ENCODE data around the gene CYB561.
A peak's percentile ranks its signal among the peaks of the same experiment; 100 is the strongest.
"Not testable (repeated sequence)": the region's sequence is repeated elsewhere in the genome, so short reads cannot be mapped to it uniquely, and the experiment has no call there.

Gene CYB561

GRCh38 chr17:63476459-63476853 lies 30.4 kb upstream of the CYB561 start:
- Histone ChIP-seq H3K79me2 (ENCODE audit: low read length) (no peaks in the 10 kb centered on the region), H4K20me1 (ENCODE audit: insufficient read depth, low read length) (no peaks in the 10 kb centered on the region), H3K9me3 (ENCODE audit: insufficient read depth, low read length) (no peaks in the 10 kb centered on the region), H3K4me2 (ENCODE audit: low read length) (peak overlapping the region; percentile 97), H3K27ac (ENCODE audit: low read length) (no peak overlapping the region), H2AFZ (ENCODE audit: low read depth, low read length) (peak overlapping the region; percentile 34; the same call in 1 of the 2 replicates), H3K36me3 (replicated peaks; ENCODE audit: low read depth, low read length) (no peaks in the 10 kb centered on the region), H3K27me3 (ENCODE audit: low read depth, low read length) (peaks cover 25% of the 10 kb centered on the region), H3K4me3 (ENCODE audit: low read length) (peak overlapping the region; percentile 92), H3K4me1 (ENCODE audit: low read length) (peaks cover 24% of the 10 kb centered on the region), H3K9ac (ENCODE audit: low read length) (peak overlapping the region; percentile 63)
- TF ChIP-seq, protein P1, sequence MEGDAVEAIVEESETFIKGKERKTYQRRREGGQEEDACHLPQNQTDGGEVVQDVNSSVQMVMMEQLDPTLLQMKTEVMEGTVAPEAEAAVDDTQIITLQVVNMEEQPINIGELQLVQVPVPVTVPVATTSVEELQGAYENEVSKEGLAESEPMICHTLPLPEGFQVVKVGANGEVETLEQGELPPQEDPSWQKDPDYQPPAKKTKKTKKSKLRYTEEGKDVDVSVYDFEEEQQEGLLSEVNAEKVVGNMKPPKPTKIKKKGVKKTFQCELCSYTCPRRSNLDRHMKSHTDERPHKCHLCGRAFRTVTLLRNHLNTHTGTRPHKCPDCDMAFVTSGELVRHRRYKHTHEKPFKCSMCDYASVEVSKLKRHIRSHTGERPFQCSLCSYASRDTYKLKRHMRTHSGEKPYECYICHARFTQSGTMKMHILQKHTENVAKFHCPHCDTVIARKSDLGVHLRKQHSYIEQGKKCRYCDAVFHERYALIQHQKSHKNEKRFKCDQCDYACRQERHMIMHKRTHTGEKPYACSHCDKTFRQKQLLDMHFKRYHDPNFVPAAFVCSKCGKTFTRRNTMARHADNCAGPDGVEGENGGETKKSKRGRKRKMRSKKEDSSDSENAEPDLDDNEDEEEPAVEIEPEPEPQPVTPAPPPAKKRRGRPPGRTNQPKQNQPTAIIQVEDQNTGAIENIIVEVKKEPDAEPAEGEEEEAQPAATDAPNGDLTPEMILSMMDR (IDR thresholded peaks at IDR 0.05; ENCODE audit: low read depth, low read length) = no peak
- no peak for TF ChIP-seq EZH2phosphoT487 (IDR thresholded peaks at IDR 0.05; ENCODE audit: low read depth)

- Histone ChIP-seq H3K4me1 (ENCODE audit: low read length) (peaks cover 22% of the 10 kb centered on the region), H3K27me3 (ENCODE audit: low read depth, low read length) (peaks cover 25% of the 10 kb centered on the region), H3K4me3 (ENCODE audit: low read length) (peak overlapping the region; percentile 92), H3K36me3 (replicated peaks; ENCODE audit: low read depth, low read length) (no peaks in the 10 kb centered on the region), H3K9me3 (ENCODE audit: insufficient read depth, low read length) (no peaks in the 10 kb centered on the region), H3K27ac (ENCODE audit: low read length) (no peak overlapping the region), H4K20me1 (ENCODE audit: insufficient read depth, low read length) (no peaks in the 10 kb centered on the region), H3K9ac (ENCODE audit: low read length) (peak overlapping the region; percentile 63; the same call in 1 of the 2 replicates), H2AFZ (ENCODE audit: low read depth, low read length) (peak overlapping the region; percentile 34; the same call in 1 of the 2 replicates), H3K4me2 (ENCODE audit: low read length) (peak overlapping the region; percentile 97), H3K79me2 (ENCODE audit: low read length) (no peaks in the 10 kb centered on the region)
- TF ChIP-seq, protein P1 (IDR thresholded peaks at IDR 0.05; ENCODE audit: low read depth, low read length) = no peak
- TF ChIP-seq EZH2phosphoT487 (IDR thresholded peaks at IDR 0.05; ENCODE audit: low read depth) = no peak
Measured at GRCh38 chr17:63475491-63476412, 29.6 kb upstream of the CYB561 start.

- TF ChIP-seq EZH2phosphoT487 (IDR thresholded peaks at IDR 0.05; ENCODE audit: low read depth) = no peak
- TF ChIP-seq, protein P1 (IDR thresholded peaks at IDR 0.05; ENCODE audit: low read depth, low read length) = no peak
- no peaks in the 10 kb centered on the region for H4K20me1 ChIP-seq (ENCODE audit: insufficient read depth, low read length)
- peaks cover 25% of the 10 kb centered on the region for H3K27me3 ChIP-seq (ENCODE audit: low read depth, low read length)
- no peak overlapping the region for H2AFZ ChIP-seq (ENCODE audit: low read depth, low read length)
- no peaks in the 10 kb centered on the region for H3K9me3 ChIP-seq (ENCODE audit: insufficient read depth, low read length)
- no peak overlapping the region for H3K27ac ChIP-seq (ENCODE audit: low read length)
- H3K9ac ChIP-seq (ENCODE audit: low read length) = no peak overlapping the region
- H3K4me2 ChIP-seq (ENCODE audit: low read length) = no peak overlapping the region
- no peak overlapping the region for H3K4me3 ChIP-seq (ENCODE audit: low read length)
- no peaks in the 10 kb centered on the region for H3K79me2 ChIP-seq (ENCODE audit: low read length)
- peaks cover 21% of the 10 kb centered on the region for H3K4me1 ChIP-seq (ENCODE audit: low read length)
- H3K36me3 ChIP-seq (replicated peaks; ENCODE audit: low read depth, low read length) = no peaks in the 10 kb centered on the region
Measured at GRCh38 chr17:63474586-63475460, 28.7 kb upstream of the CYB561 start.

- no peak for TF ChIP-seq EZH2phosphoT487 (IDR thresholded peaks at IDR 0.05; ENCODE audit: low read depth)
- Histone ChIP-seq H3K9me3 (ENCODE audit: insufficient read depth, low read length) (no peaks in the 10 kb centered on the region), H3K9ac (ENCODE audit: low read length) (no peak overlapping the region), H3K4me3 (ENCODE audit: low read length) (no peak overlapping the region), H3K4me1 (ENCODE audit: low read length) (peaks cover 21% of the 10 kb centered on the region), H3K36me3 (replicated peaks; ENCODE audit: low read depth, low read length) (no peaks in the 10 kb centered on the region), H3K79me2 (ENCODE audit: low read length) (no peaks in the 10 kb centered on the region), H3K27me3 (ENCODE audit: low read depth, low read length) (peaks cover 25% of the 10 kb centered on the region), H3K4me2 (ENCODE audit: low read length) (no peak overlapping the region), H3K27ac (ENCODE audit: low read length) (no peak overlapping the region), H2AFZ (ENCODE audit: low read depth, low read length) (no peak overlapping the region), H4K20me1 (ENCODE audit: insufficient read depth, low read length) (no peaks in the 10 kb centered on the region)
Measured at GRCh38 chr17:63474174-63474573, 28.1 kb upstream of the CYB561 start.

GRCh38 chr17:63468099-63468498 lies 22.0 kb upstream of the CYB561 start:
- not testable (repeated sequence) for H3K36me3 ChIP-seq (replicated peaks; ENCODE audit: low read depth, low read length); H3K4me2 ChIP-seq (ENCODE audit: low read length); H3K27me3 ChIP-seq (ENCODE audit: low read depth, low read length); H2AFZ ChIP-seq (ENCODE audit: low read depth, low read length); H3K4me3 ChIP-seq (ENCODE audit: low read length); H3K27ac ChIP-seq (ENCODE audit: low read length); H3K4me1 ChIP-seq (ENCODE audit: low read length); H4K20me1 ChIP-seq (ENCODE audit: insufficient read depth, low read length); H3K9ac ChIP-seq (ENCODE audit: low read length); H3K79me2 ChIP-seq (ENCODE audit: low read length); H3K9me3 ChIP-seq (ENCODE audit: insufficient read depth, low read length)

Data from OCI-LY3 (cell line).